H9 (cell line): ENCODE results near the gene CACTIN. TPM values are rescaled to one million over a fixed set of nuclear protein-coding genes. Genes with fewer than 3 reads are reported as not detected.

Experiments used
- DNase-seq: peaks from one replicate; pipeline ENCODE4 v3.0.0-alpha.2; 2017
- H2AFZ ChIP-seq: one replicate; pipeline ENCODE4 v1.6.1; 2013; ENCODE audit warnings: mild to moderate bottlenecking, low read length, control low read depth, moderate library complexity
- H2AK5ac ChIP-seq: 2 replicates; pipeline ENCODE4 v1.6.1; 2013; ENCODE audit warnings: low read length, control low read depth, mixed read lengths; ENCODE audit not compliant: insufficient read length
- H2BK120ac ChIP-seq: one replicate; pipeline ENCODE4 v1.6.1; 2013; ENCODE audit warnings: low read depth, mild to moderate bottlenecking, low read length, control low read depth, inconsistent platforms; ENCODE audit not compliant: poor library complexity, severe bottlenecking
- H2BK12ac ChIP-seq: 2 replicates; pipeline ENCODE4 v1.6.1; 2013; ENCODE audit warnings: low read length, control low read depth, mixed read lengths, low read depth; ENCODE audit not compliant: insufficient read length
- H2BK15ac ChIP-seq: 2 replicates; pipeline ENCODE4 v1.6.1; 2013; ENCODE audit warnings: low read depth, low read length, control low read depth
- H2BK20ac ChIP-seq: one replicate; pipeline ENCODE4 v1.6.1; 2013; ENCODE audit warnings: low read depth, mild to moderate bottlenecking, low read length, control low read depth, inconsistent platforms; ENCODE audit not compliant: poor library complexity, severe bottlenecking
- H2BK5ac ChIP-seq: 2 replicates; pipeline ENCODE4 v1.6.1; 2013; ENCODE audit warnings: low read length, control low read depth, mixed read lengths; ENCODE audit not compliant: insufficient read length
- H3K14ac ChIP-seq: 2 replicates; pipeline ENCODE4 v1.6.1; 2013; ENCODE audit warnings: low read length, control low read depth; ENCODE audit not compliant: insufficient read depth
- H3K18ac ChIP-seq: 2 replicates; pipeline ENCODE4 v1.6.1; 2013; ENCODE audit warnings: low read depth, mild to moderate bottlenecking, mixed read lengths, low read length, control low read depth; ENCODE audit not compliant: insufficient read length
- H3K23ac ChIP-seq: 2 replicates; pipeline ENCODE4 v1.6.1; 2013; ENCODE audit warnings: low read length, control low read depth, mixed read lengths, low read depth; ENCODE audit not compliant: insufficient read length
- H3K23me2 ChIP-seq: 2 replicates; pipeline ENCODE4 v1.6.1; 2013; ENCODE audit warnings: low read depth, mild to moderate bottlenecking, mixed read lengths, low read length, control low read depth; ENCODE audit not compliant: insufficient read length, poor library complexity, severe bottlenecking
- H3K27ac ChIP-seq: 2 replicates; pipeline ENCODE4 v1.5.1; 2013; ENCODE audit warnings: low read length, control low read depth, mixed read lengths, low read depth; ENCODE audit not compliant: insufficient read length
- H3K27me3 ChIP-seq: 2 replicates; pipeline ENCODE4 v1.6.1; 2013; ENCODE audit warnings: low read length, control low read depth, inconsistent platforms; ENCODE audit not compliant: insufficient read depth
- H3K4ac ChIP-seq: 2 replicates; pipeline ENCODE4 v1.6.1; 2013; ENCODE audit warnings: low read depth, mild to moderate bottlenecking, control low read depth, inconsistent platforms, low read length, moderate library complexity
- H3K4me1 ChIP-seq: 2 replicates; pipeline ENCODE4 v1.6.1; 2013; ENCODE audit warnings: low read length, control low read depth, inconsistent platforms; ENCODE audit not compliant: insufficient read depth
- H3K4me2 ChIP-seq: 2 replicates; pipeline ENCODE4 v1.6.1; 2013; ENCODE audit warnings: low read length, control low read depth, mixed read lengths; ENCODE audit not compliant: insufficient read length, insufficient read depth
- H3K56ac ChIP-seq: 2 replicates; pipeline ENCODE4 v1.6.1; 2013; ENCODE audit warnings: low read depth, mild to moderate bottlenecking, mixed read lengths, low read length, control low read depth; ENCODE audit not compliant: insufficient read length
- H3K79me1 ChIP-seq: 2 replicates; pipeline ENCODE4 v1.6.1; 2013; ENCODE audit warnings: low read depth, mild to moderate bottlenecking, moderate library complexity, low read length, control low read depth, inconsistent platforms; ENCODE audit not compliant: insufficient read depth, poor library complexity, severe bottlenecking
- H3K79me2 ChIP-seq: 2 replicates; pipeline ENCODE4 v1.6.1; 2013; ENCODE audit warnings: low read length, control low read depth, inconsistent platforms; ENCODE audit not compliant: insufficient read depth
- H3K9ac ChIP-seq: 2 replicates; pipeline ENCODE4 v1.6.1; 2013; ENCODE audit warnings: low read length, control low read depth, mixed read lengths; ENCODE audit not compliant: insufficient read length; ENCODE audit errors: extremely low read depth
- H3K9me3 ChIP-seq: one replicate; pipeline ENCODE4 v1.6.1; 2013; ENCODE audit warnings: low read depth, low read length, inconsistent platforms; ENCODE audit not compliant: control insufficient read depth
- H3T11ph ChIP-seq: one replicate; pipeline ENCODE4 v1.6.1; 2013; ENCODE audit warnings: mild to moderate bottlenecking, low read length, control low read depth, inconsistent platforms
- H4K20me1 ChIP-seq: one replicate; pipeline ENCODE4 v1.6.1; 2013; ENCODE audit not compliant: control insufficient read depth, insufficient read length, insufficient read depth
- H4K5ac ChIP-seq: 2 replicates; pipeline ENCODE4 v1.6.1; 2013; ENCODE audit warnings: low read depth, mild to moderate bottlenecking, mixed read lengths, low read length, control low read depth; ENCODE audit not compliant: insufficient read length
- H4K8ac ChIP-seq: replicated peaks from 2 replicates; pipeline ENCODE4 v1.6.1; 2013; ENCODE audit warnings: low read length, control low read depth, mixed read lengths, low read depth; ENCODE audit not compliant: insufficient read length
- H4K91ac ChIP-seq: 2 replicates; pipeline ENCODE4 v1.6.1; 2013; ENCODE audit warnings: low read depth, mild to moderate bottlenecking, moderate library complexity, mixed read lengths, low read length, control low read depth; ENCODE audit not compliant: insufficient read length
- H3K27ac Mint-ChIP-seq, 3 experiments: 2 replicates in 2 of 3; 3 replicates in 1 of 3; pipeline ENCODE4 v1.8.0; 2020 to 2021; ENCODE audit warnings: mixed read lengths in 3 of 3, mild to moderate bottlenecking in 1 of 3, moderate library complexity in 1 of 3
- H3K27me3 Mint-ChIP-seq: 2 replicates; pipeline ENCODE4 v1.8.0; 2021; ENCODE audit warnings: low read depth, mild to moderate bottlenecking, moderate library complexity, mixed read lengths
- H3K36me3 Mint-ChIP-seq, 3 experiments: 2 replicates in 2 of 3; 3 replicates in 1 of 3; pipeline ENCODE4 v1.8.0; 2020 to 2021; ENCODE audit warnings: low read depth in 3 of 3, mixed read lengths in 3 of 3; ENCODE audit not compliant: insufficient read depth in 1 of 3
- H3K4me1 Mint-ChIP-seq, 2 experiments: 2 replicates each; pipeline ENCODE4 v1.8.0; 2020; ENCODE audit warnings: mixed read lengths in 2 of 2
- H3K4me3 Mint-ChIP-seq, 2 experiments: 2 replicates in 1 of 2; 3 replicates in 1 of 2; pipeline ENCODE4 v1.8.0; 2020 to 2021; ENCODE audit warnings: mild to moderate bottlenecking in 2 of 2, mixed read lengths in 2 of 2, moderate library complexity in 1 of 2
- H3K9me3 Mint-ChIP-seq, 2 experiments: 2 replicates in 1 of 2; 3 replicates in 1 of 2; pipeline ENCODE4 v1.8.0; 2020; ENCODE audit warnings: mild to moderate bottlenecking in 2 of 2, mixed read lengths in 2 of 2, moderate library complexity in 1 of 2
- WGBS: extraction: QIAGEN DNeasy Blood & Tissue Kit; methylation state at CpG from one replicate; pipeline ENCODE4 v1.1.7; 2013; ENCODE audit warnings: missing lambda C conversion rate, low lambda C conversion rate, mixed read lengths; ENCODE audit not compliant: insufficient read length; ENCODE audit errors: extremely low coverage; 5-methylcytosine and 5-hydroxymethylcytosine counted together
- total RNA-seq: library from RNA; stranded (reverse); gene quantifications from 2 replicates; pipeline ENCODE4 v1.2.1, GENCODE V29; 2021
- TF ChIP-seq, protein P1 (sequence below): fragments of 200-600 bp; sonication (generic); conservative IDR thresholded peaks from 3 replicates; pipeline ENCODE4 v1.8.0; 2021; ENCODE audit warnings: antibody characterized with exemption, mild to moderate bottlenecking

CACTIN gene
- total RNA-seq, 1 experiment from 2014 or later: 37.3 TPM

GRCh38 chr19:3619631-3620012 lies 7.0 kb downstream of the CACTIN start:
- peaks cover 3% of the 10 kb centered on the region for H4K20me1 ChIP-seq
- H4K5ac ChIP-seq: no peak overlapping the region
- no peaks in the 10 kb centered on the region for H3K27me3 ChIP-seq
- no peaks in the 10 kb centered on the region for H3K9me3 Mint-ChIP-seq
- no peak overlapping the region for H2AK5ac ChIP-seq
- peaks cover 0 to 4% of the 10 kb centered on the region in 2 experiments; a peak in 2 of 4 replicates for H3K4me1 Mint-ChIP-seq
- H3K79me1 ChIP-seq: no peaks in the 10 kb centered on the region
- no peaks in the 10 kb centered on the region for H3K9me3 ChIP-seq
- TF ChIP-seq, protein P1, sequence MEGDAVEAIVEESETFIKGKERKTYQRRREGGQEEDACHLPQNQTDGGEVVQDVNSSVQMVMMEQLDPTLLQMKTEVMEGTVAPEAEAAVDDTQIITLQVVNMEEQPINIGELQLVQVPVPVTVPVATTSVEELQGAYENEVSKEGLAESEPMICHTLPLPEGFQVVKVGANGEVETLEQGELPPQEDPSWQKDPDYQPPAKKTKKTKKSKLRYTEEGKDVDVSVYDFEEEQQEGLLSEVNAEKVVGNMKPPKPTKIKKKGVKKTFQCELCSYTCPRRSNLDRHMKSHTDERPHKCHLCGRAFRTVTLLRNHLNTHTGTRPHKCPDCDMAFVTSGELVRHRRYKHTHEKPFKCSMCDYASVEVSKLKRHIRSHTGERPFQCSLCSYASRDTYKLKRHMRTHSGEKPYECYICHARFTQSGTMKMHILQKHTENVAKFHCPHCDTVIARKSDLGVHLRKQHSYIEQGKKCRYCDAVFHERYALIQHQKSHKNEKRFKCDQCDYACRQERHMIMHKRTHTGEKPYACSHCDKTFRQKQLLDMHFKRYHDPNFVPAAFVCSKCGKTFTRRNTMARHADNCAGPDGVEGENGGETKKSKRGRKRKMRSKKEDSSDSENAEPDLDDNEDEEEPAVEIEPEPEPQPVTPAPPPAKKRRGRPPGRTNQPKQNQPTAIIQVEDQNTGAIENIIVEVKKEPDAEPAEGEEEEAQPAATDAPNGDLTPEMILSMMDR: no peak
- no peak overlapping the region for H2AFZ ChIP-seq
- H2BK120ac ChIP-seq: no peak overlapping the region
- no peak overlapping the region for H3K27ac Mint-ChIP-seq
- no peak overlapping the region for H3K4ac ChIP-seq
- H3K27me3 Mint-ChIP-seq: no peaks in the 10 kb centered on the region
- H3K23ac ChIP-seq: no peak overlapping the region
- peaks cover 2 to 22% (median 21%) of the 10 kb centered on the region in 3 experiments; a peak in 6 of 7 replicates for H3K36me3 Mint-ChIP-seq
- WGBS: no CpG with 5 or more reads among the region's 17 CpGs
- H4K91ac ChIP-seq: no peak overlapping the region
- H3K4me2 ChIP-seq: no peak overlapping the region
- no peak overlapping the region for H3T11ph ChIP-seq
- H2BK15ac ChIP-seq: no peak overlapping the region
- H3K14ac ChIP-seq: no peak overlapping the region
- no peak overlapping the region for H3K9ac ChIP-seq
- no peak overlapping the region for H3K27ac ChIP-seq
- DNase-seq: no peak
- no peak overlapping the region for H4K8ac ChIP-seq
- H3K4me3 Mint-ChIP-seq: no peak overlapping the region
- H2BK20ac ChIP-seq: no peak overlapping the region
- no peaks in the 10 kb centered on the region for H3K4me1 ChIP-seq
- H2BK12ac ChIP-seq: no peak overlapping the region
- no peak overlapping the region for H3K18ac ChIP-seq
- H3K79me2 ChIP-seq: no peaks in the 10 kb centered on the region
- no peak overlapping the region for H2BK5ac ChIP-seq
- no peaks in the 10 kb centered on the region for H3K23me2 ChIP-seq
- no peak overlapping the region for H3K56ac ChIP-seq
